ENCODE data around the gene RALGAPA2.

- TF ChIP-seq EZH2 (IDR thresholded peaks at IDR 0.05; ENCODE audit: insufficient read depth, poor library complexity, severe bottlenecking) (no peak), EZH2phosphoT487 (IDR thresholded peaks at IDR 0.05; ENCODE audit: insufficient read depth, low read depth) (no peak)
These were observed 247.2 kb downstream of the RALGAPA2 start for GRCh38 chr20:20465252-20465651.

Data from GM23248 (cell line).